A549 (cell line): ENCODE measurements around the gene CORO2B. TPM values are rescaled to one million over a fixed set of nuclear protein-coding genes. Genes with fewer than 3 reads are reported as not detected.

Experiments used
- ATAC-seq, 2 experiments: fragments of 200-7000 bp in 1 of 2; fragments of >200 bp in 1 of 2; cut with Nextera tagmentation in 1 of 2; cut with Tn5 transposase in 1 of 2; 3 replicates each; pipeline versions ENCODE4 v1.8.0 to v1.9.1; 2018 to 2020; ENCODE audit warnings: mild to moderate bottlenecking in 1 of 2, moderate library complexity in 1 of 2
- CTCF ChIA-PET: fragments of 300-600 bp; sonication (Branson Sonifier 250); formaldehyde crosslinking; extraction: SDS; loops from one replicate; lab custom pipeline; 2021; ENCODE audit warnings: antibody characterized with exemption, inconsistent platforms; lab: Yijun Ruan, JAX
- POLR2A ChIA-PET: fragments of 350-600 bp; formaldehyde crosslinking; extraction: SDS; loops from one replicate; lab custom pipeline; 2021; ENCODE audit warnings: antibody characterized with exemption, inconsistent platforms; lab: Yijun Ruan, JAX
- DNase-seq, 2 experiments: peaks; one replicate each; pipeline versions ENCODE4 v3.0.0 to v3.0.0-alpha.2; 2011 to 2016; ENCODE audit warnings: low read depth in 1 of 2, low spot score in 1 of 2
- FAIRE-seq: peaks from 2 replicates; lab custom pipeline; 2011; peaks lifted over from hg19 to GRCh38; lab: Jason Lieb, UNC
- H3K27ac ChIP-seq, 2 experiments: fragments of >200 bp; sonication (Bioruptor Twin); formaldehyde crosslinking; 3 replicates each; pipeline ENCODE4 v1.5.1; 2016 to 2017
- H3K4me1 ChIP-seq: fragments of >200 bp; sonication (Bioruptor Twin); formaldehyde crosslinking; 3 replicates; pipeline ENCODE4 v1.6.1; 2016
- H3K4me2 ChIP-seq: fragments of >200 bp; sonication (Bioruptor Twin); formaldehyde crosslinking; 3 replicates; pipeline ENCODE4 v1.6.1; 2016
- H3K4me3 ChIP-seq: fragments of >200 bp; sonication (Bioruptor Twin); formaldehyde crosslinking; 3 replicates; pipeline ENCODE4 v1.5.1; 2016
- H3K9me3 ChIP-seq: fragments of >200 bp; sonication (Bioruptor Twin); formaldehyde crosslinking; 3 replicates; pipeline ENCODE4 v1.6.1; 2016
- BHLHE40 ChIP-seq: IDR thresholded peaks from 2 replicates; pipeline ENCODE4 v1.6.1; 2012; ENCODE audit warnings: low read depth, low read length, inconsistent platforms
- CHD2 ChIP-seq: fragments of 150-350 bp; IDR thresholded peaks from 2 replicates; pipeline ENCODE4 v1.6.1; 2014; ENCODE audit warnings: low read length; ENCODE audit not compliant: partially characterized antibody
- EHF ChIP-seq: fragments of 250-450 bp; sonication (Bioruptor Pico); IDR thresholded peaks from 2 replicates; pipeline ENCODE4 v1.5.0; 2020; ENCODE audit warnings: mild to moderate bottlenecking
- HOXA7 ChIP-seq: fragments of 250-450 bp; sonication (Bioruptor Pico); IDR thresholded peaks from 2 replicates; pipeline ENCODE4 v1.5.0; 2020; ENCODE audit warnings: mild to moderate bottlenecking, moderate library complexity
- HOXB5 ChIP-seq: fragments of 250-450 bp; sonication (Bioruptor Pico); IDR thresholded peaks from 2 replicates; pipeline ENCODE4 v1.5.0; 2020; ENCODE audit warnings: mild to moderate bottlenecking, moderate library complexity
- JUN ChIP-seq, 2 experiments: fragments of >200 bp; sonication (Bioruptor Twin); formaldehyde crosslinking; IDR thresholded peaks; 2 replicates in 1 of 2; 3 replicates in 1 of 2; pipeline ENCODE4 v1.6.1; 2016 to 2017
- KDM1A ChIP-seq: fragments of 200-600 bp; sonication (generic); IDR thresholded peaks from 2 replicates; pipeline ENCODE4 v1.6.1; 2016; ENCODE audit warnings: low read depth, mild to moderate bottlenecking
- NFE2L2 ChIP-seq: fragments of 150-350 bp; conservative IDR thresholded peaks from 2 replicates; pipeline ENCODE4 v1.6.1; 2014; ENCODE audit warnings: low read length
- NPAS2 ChIP-seq: fragments of 250-450 bp; sonication (Bioruptor Pico); IDR thresholded peaks from 2 replicates; pipeline ENCODE4 v1.8.0; 2022; ENCODE audit warnings: mild to moderate bottlenecking, moderate library complexity, borderline replicate concordance
- RAD21 ChIP-seq, 2 experiments: fragments of >200 bp in 1 of 2; sonication (Bioruptor Twin) in 1 of 2; formaldehyde crosslinking in 1 of 2; IDR thresholded peaks in 1 of 2; conservative IDR thresholded peaks in 1 of 2; 2 replicates in 1 of 2; 3 replicates in 1 of 2; pipeline ENCODE4 v1.6.1; 2012 to 2018; ENCODE audit warnings: inconsistent platforms in 1 of 2
- RARB ChIP-seq: fragments of 250-450 bp; sonication (Bioruptor Pico); IDR thresholded peaks from 2 replicates; pipeline ENCODE4 v1.8.0; 2021; ENCODE audit warnings: mild to moderate bottlenecking, moderate library complexity
- RFX5 ChIP-seq: fragments of 450-650 bp; IDR thresholded peaks from 2 replicates; pipeline ENCODE4 v1.7.1; 2014; ENCODE audit warnings: antibody characterized with exemption, mild to moderate bottlenecking, moderate library complexity
- RNF2 ChIP-seq: fragments of 200-600 bp; sonication (generic); IDR thresholded peaks from 2 replicates; pipeline ENCODE4 v1.6.1; 2016; ENCODE audit warnings: low read depth, mild to moderate bottlenecking, antibody characterized with exemption, moderate library complexity, borderline replicate concordance
- TFCP2L1 ChIP-seq: fragments of 250-450 bp; sonication (Bioruptor Pico); IDR thresholded peaks from 2 replicates; pipeline ENCODE4 v1.5.0; 2021; ENCODE audit warnings: mild to moderate bottlenecking
- TP53 ChIP-seq: fragments of 250-450 bp; sonication (Bioruptor Pico); IDR thresholded peaks from 2 replicates; pipeline ENCODE4 v1.5.0; 2021; ENCODE audit warnings: mild to moderate bottlenecking, moderate library complexity
- ZC3H11A ChIP-seq: fragments of 450-650 bp; IDR thresholded peaks from 2 replicates; pipeline ENCODE4 v1.6.1; 2014; ENCODE audit warnings: antibody characterized with exemption, mild to moderate bottlenecking
- ZSCAN20 ChIP-seq: fragments of 250-450 bp; sonication (Bioruptor Pico); IDR thresholded peaks from 2 replicates; pipeline ENCODE4 v1.8.0; 2022; ENCODE audit warnings: mild to moderate bottlenecking, moderate library complexity
- WGBS: methylation state at CpG from one replicate; pipeline ENCODE4 v1.1.6; 2017; ENCODE audit errors: missing lambda C conversion rate; 5-methylcytosine and 5-hydroxymethylcytosine counted together
- polyA plus RNA-seq, 4 experiments: library from polyadenylated mRNA; depleted of rRNA in 3 of 4; stranded (reverse); fragments of >200 nt; fragmentation: RNase III in 1 of 4; extraction: RNeasy Plus Mini Kit Qiagen cat#74134 plus additional on column Dnase treatment in 1 of 4; gene quantifications; 2 replicates in 3 of 4; 3 replicates in 1 of 4; pipeline ENCODE4 v1.2.3, GENCODE V29; 2011 to 2017
- TF ChIP-seq, protein P1 (sequence below): IDR thresholded peaks from 2 replicates; pipeline ENCODE4 v1.6.1; 2012
- TF ChIP-seq, protein P2 (sequence below): IDR thresholded peaks from 2 replicates; pipeline ENCODE4 v1.6.1; 2012
- TF ChIP-seq, protein P3 (sequence below): fragments of 250-450 bp; sonication (Bioruptor Pico); IDR thresholded peaks from 2 replicates; pipeline ENCODE4 v1.5.0; 2021; ENCODE audit warnings: mild to moderate bottlenecking, moderate library complexity, borderline replicate concordance
- TF ChIP-seq, protein P4 (sequence below): fragments of >200 bp; sonication (Bioruptor Twin); formaldehyde crosslinking; IDR thresholded peaks from 2 replicates; pipeline ENCODE4 v1.6.1; 2016
- TF ChIP-seq, protein P5 (sequence below): fragments of >200 bp; sonication (Bioruptor Twin); formaldehyde crosslinking; IDR thresholded peaks from 3 replicates; pipeline ENCODE4 v1.5.1; 2016
- TF ChIP-seq, protein P6 (sequence below): fragments of 150-350 bp; IDR thresholded peaks from 2 replicates; pipeline ENCODE4 v1.6.1; 2014; ENCODE audit warnings: low read depth, mild to moderate bottlenecking, low read length
- TF ChIP-seq, protein P7 (sequence below): IDR thresholded peaks from 2 replicates; pipeline ENCODE4 v1.6.1; 2012; ENCODE audit warnings: low read depth, borderline replicate concordance

Gene CORO2B
- polyA plus RNA-seq, 2 of the 4 experiments (the other 2 are of a cell fraction), result 2.0 to 2.3 TPM

DNA sequence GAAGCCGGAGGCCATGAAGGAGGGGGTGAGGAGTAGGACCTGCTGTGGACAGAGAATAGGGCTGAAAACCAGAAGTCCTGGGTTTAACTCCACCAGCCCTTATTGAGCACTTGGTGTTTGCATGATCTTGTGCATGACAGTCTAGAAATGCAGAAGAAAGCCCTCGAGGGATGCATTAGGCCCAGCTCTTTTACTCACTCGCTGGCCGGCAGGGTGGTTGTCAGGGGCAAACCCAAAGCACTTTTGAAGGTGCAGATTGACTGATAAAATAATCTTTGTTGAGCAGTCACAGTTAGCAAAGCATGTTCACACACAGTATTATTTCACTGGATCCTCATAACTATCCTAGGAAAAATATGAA lies 55.3 kb downstream of the CORO2B start:
- Histone ChIP-seq H3K9me3 (no peaks in the 10 kb centered on the region), H3K4me2 (no peak overlapping the region), H3K4me3 (no peak overlapping the region)
- no peak for DNase-seq
- no peak for FAIRE-seq
- POLR2A ChIA-PET, result no interaction called here
- TF ChIP-seq BHLHE40, result no peak
- TF ChIP-seq JUN (IDR thresholded peaks at IDR 0.05), result no peak
- TF ChIP-seq ZSCAN20 (CRISPR knock-in tag), result no peak
- TF ChIP-seq, protein P1, sequence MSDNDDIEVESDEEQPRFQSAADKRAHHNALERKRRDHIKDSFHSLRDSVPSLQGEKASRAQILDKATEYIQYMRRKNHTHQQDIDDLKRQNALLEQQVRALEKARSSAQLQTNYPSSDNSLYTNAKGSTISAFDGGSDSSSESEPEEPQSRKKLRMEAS, result no peak
- no peak for TF ChIP-seq EHF
- TF ChIP-seq, protein P2, sequence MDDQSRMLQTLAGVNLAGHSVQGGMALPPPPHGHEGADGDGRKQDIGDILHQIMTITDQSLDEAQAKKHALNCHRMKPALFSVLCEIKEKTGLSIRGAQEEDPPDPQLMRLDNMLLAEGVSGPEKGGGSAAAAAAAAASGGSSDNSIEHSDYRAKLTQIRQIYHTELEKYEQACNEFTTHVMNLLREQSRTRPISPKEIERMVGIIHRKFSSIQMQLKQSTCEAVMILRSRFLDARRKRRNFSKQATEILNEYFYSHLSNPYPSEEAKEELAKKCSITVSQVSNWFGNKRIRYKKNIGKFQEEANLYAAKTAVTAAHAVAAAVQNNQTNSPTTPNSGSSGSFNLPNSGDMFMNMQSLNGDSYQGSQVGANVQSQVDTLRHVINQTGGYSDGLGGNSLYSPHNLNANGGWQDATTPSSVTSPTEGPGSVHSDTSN, result no peak
- no peak for TF ChIP-seq CHD2
- TF ChIP-seq, protein P3, sequence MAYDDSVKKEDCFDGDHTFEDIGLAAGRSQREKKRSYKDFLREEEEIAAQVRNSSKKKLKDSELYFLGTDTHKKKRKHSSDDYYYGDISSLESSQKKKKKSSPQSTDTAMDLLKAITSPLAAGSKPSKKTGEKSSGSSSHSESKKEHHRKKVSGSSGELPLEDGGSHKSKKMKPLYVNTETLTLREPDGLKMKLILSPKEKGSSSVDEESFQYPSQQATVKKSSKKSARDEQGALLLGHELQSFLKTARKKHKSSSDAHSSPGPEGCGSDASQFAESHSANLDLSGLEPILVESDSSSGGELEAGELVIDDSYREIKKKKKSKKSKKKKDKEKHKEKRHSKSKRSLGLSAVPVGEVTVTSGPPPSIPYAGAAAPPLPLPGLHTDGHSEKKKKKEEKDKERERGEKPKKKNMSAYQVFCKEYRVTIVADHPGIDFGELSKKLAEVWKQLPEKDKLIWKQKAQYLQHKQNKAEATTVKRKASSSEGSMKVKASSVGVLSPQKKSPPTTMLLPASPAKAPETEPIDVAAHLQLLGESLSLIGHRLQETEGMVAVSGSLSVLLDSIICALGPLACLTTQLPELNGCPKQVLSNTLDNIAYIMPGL (CRISPR knock-in tag), result no peak
- no peak for TF ChIP-seq RAD21 (conservative IDR thresholded peaks at IDR 0.05 in 1 of 2, IDR thresholded peaks at IDR 0.05 in 1 of 2)
- no peak for TF ChIP-seq RARB (CRISPR knock-in tag)
- TF ChIP-seq ZC3H11A, result no peak
- TF ChIP-seq NFE2L2, result no peak
- no peak for TF ChIP-seq TP53 (CRISPR knock-in tag)
- TF ChIP-seq HOXB5 (CRISPR knock-in tag), result no peak
- TF ChIP-seq RNF2, result no peak
- no peak for TF ChIP-seq RFX5
- no peak for TF ChIP-seq KDM1A
- no peak for TF ChIP-seq TFCP2L1 (CRISPR knock-in tag)
- no peak for TF ChIP-seq HOXA7 (CRISPR knock-in tag)
- TF ChIP-seq, protein P4, sequence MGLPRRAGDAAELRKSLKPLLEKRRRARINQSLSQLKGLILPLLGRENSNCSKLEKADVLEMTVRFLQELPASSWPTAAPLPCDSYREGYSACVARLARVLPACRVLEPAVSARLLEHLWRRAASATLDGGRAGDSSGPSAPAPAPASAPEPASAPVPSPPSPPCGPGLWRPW, result no peak
- TF ChIP-seq, all 56 proteins: peak for 0
- 86% methylated on average over 4 of the region's 4 CpGs for WGBS
- CTCF ChIA-PET, result interaction anchor here (0.8 to 7.6 kb wide), 7 partner anchors 9 to 84 kb away, joined by 3 to 66 read pairs (median 4); no protein-coding TSS in a partner anchor
- H3K4me1 ChIP-seq, result no peaks in the 10 kb centered on the region
- ATAC-seq, result no peak
- H3K27ac ChIP-seq, result no peak overlapping the region

DNA sequence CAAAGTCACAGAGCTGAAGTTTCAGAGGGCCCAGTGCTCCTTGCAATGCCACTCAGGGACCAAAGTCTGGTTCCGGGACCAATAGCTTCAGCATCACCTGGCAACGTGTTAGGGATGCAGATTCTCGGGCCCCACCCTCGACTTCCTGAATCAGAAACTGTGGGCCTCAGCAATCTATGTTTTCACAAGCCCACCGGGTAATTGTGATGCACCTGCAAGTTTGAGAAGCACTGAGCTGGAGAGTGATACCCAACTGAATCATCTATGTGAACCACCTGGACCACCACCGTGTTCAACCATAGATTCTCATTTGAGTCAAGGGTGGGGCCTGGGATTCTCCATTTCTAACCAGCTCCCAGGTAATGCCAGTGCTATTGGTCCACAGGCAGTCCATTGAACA lies 55.7 kb downstream of the CORO2B start:
- FAIRE-seq (no peak), DNase-seq (no peak), ATAC-seq (no peak)
- CTCF ChIA-PET, result interaction anchor here (0.8 to 7.6 kb wide), 8 partner anchors 9 to 85 kb away, joined by 3 to 66 read pairs (median 4); no protein-coding TSS in a partner anchor
- WGBS, result 72% methylated on average over 6 of the region's 6 CpGs
- H3K4me1 ChIP-seq, result no peaks in the 10 kb centered on the region
- no peak overlapping the region for H3K4me2 ChIP-seq
- H3K4me3 ChIP-seq, result no peak overlapping the region
- no peak overlapping the region for H3K27ac ChIP-seq
- POLR2A ChIA-PET, result no interaction called here
- H3K9me3 ChIP-seq, result no peaks in the 10 kb centered on the region
- TF ChIP-seq NPAS2 (CRISPR knock-in tag) (no peak), RARB (CRISPR knock-in tag) (no peak), TP53 (CRISPR knock-in tag) (no peak), NFE2L2 (no peak)
- TF ChIP-seq, protein P5, sequence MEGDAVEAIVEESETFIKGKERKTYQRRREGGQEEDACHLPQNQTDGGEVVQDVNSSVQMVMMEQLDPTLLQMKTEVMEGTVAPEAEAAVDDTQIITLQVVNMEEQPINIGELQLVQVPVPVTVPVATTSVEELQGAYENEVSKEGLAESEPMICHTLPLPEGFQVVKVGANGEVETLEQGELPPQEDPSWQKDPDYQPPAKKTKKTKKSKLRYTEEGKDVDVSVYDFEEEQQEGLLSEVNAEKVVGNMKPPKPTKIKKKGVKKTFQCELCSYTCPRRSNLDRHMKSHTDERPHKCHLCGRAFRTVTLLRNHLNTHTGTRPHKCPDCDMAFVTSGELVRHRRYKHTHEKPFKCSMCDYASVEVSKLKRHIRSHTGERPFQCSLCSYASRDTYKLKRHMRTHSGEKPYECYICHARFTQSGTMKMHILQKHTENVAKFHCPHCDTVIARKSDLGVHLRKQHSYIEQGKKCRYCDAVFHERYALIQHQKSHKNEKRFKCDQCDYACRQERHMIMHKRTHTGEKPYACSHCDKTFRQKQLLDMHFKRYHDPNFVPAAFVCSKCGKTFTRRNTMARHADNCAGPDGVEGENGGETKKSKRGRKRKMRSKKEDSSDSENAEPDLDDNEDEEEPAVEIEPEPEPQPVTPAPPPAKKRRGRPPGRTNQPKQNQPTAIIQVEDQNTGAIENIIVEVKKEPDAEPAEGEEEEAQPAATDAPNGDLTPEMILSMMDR, result no peak
- TF ChIP-seq, protein P3 (CRISPR knock-in tag), result no peak
- TF ChIP-seq, protein P6, sequence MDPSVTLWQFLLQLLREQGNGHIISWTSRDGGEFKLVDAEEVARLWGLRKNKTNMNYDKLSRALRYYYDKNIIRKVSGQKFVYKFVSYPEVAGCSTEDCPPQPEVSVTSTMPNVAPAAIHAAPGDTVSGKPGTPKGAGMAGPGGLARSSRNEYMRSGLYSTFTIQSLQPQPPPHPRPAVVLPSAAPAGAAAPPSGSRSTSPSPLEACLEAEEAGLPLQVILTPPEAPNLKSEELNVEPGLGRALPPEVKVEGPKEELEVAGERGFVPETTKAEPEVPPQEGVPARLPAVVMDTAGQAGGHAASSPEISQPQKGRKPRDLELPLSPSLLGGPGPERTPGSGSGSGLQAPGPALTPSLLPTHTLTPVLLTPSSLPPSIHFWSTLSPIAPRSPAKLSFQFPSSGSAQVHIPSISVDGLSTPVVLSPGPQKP, result no peak
- TF ChIP-seq, protein P7, sequence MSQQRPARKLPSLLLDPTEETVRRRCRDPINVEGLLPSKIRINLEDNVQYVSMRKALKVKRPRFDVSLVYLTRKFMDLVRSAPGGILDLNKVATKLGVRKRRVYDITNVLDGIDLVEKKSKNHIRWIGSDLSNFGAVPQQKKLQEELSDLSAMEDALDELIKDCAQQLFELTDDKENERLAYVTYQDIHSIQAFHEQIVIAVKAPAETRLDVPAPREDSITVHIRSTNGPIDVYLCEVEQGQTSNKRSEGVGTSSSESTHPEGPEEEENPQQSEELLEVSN, result no peak
